GM21528 (cell line): ENCODE results near the gene CASKIN2.
A peak's percentile ranks its signal among the peaks of the same experiment; 100 is the strongest.

ENCODE experiments used
- ATAC-seq: cut with Tn5 transposase; IDR thresholded peaks from one replicate; pipeline ENCODE4 v1.9.1; 2021; ENCODE audit warnings: mild to moderate bottlenecking, moderate library complexity; ENCODE audit not compliant: unreplicated experiment, low FRiP score

The CASKIN2 gene

GRCh38 chr17:75547091-75547490 is 31.8 kb upstream of the CASKIN2 start:
- ATAC-seq = no peak

GRCh38 chr17:75546181-75546580 is 30.8 kb upstream of the CASKIN2 start:
- ATAC-seq = no peak

GRCh38 chr17:75544250-75544649 is 28.9 kb upstream of the CASKIN2 start:
- ATAC-seq = no peak

GRCh38 chr17:75542728-75543336 is 27.5 kb upstream of the CASKIN2 start:
- no peak for ATAC-seq

- ATAC-seq = no peak
Measured at GRCh38 chr17:75542229-75542628, 26.9 kb upstream of the CASKIN2 start.

- no peak for ATAC-seq
Measured at GRCh38 chr17:75540923-75541503, 25.7 kb upstream of the CASKIN2 start.

GRCh38 chr17:75539967-75540729 is 24.8 kb upstream of the CASKIN2 start:
- no peak for ATAC-seq

GRCh38 chr17:75536366-75536765 is 21.0 kb upstream of the CASKIN2 start:
- ATAC-seq = no peak

GRCh38 chr17:75535871-75536270 is 20.5 kb upstream of the CASKIN2 start:
- ATAC-seq = no peak

- no peak for ATAC-seq
Measured at GRCh38 chr17:75535119-75535537, 19.8 kb upstream of the CASKIN2 start.

GRCh38 chr17:75531721-75532072 is 16.4 kb upstream of the CASKIN2 start:
- no peak for ATAC-seq

- no peak for ATAC-seq
Measured at GRCh38 chr17:75530837-75531720, 15.7 kb upstream of the CASKIN2 start.

- no peak for ATAC-seq
Measured at GRCh38 chr17:75526555-75527270, 11.4 kb upstream of the CASKIN2 start.

- ATAC-seq = no peak
Measured at GRCh38 chr17:75525806-75526554, 10.6 kb upstream of the CASKIN2 start.

- ATAC-seq = peak; percentile 73
Measured at GRCh38 chr17:75524970-75525805, 9.9 kb upstream of the CASKIN2 start, which contains the start of gene LLGL2. LLGL2 (plus strand) TSS chr17:75525697; CDS start chr17:75543427, 17,730 bp downstream.

GRCh38 chr17:75524269-75524969 is 9.1 kb upstream of the CASKIN2 start:
- ATAC-seq = no peak

GRCh38 chr17:75523647-75524046 is 8.3 kb upstream of the CASKIN2 start:
- no peak for ATAC-seq
